Raji (cell line): Measurements from ENCODE around the gene KRT84.

Source experiments
- POLR2A ChIP-seq: IDR thresholded peaks from 2 replicates; pipeline ENCODE4 v1.6.1; 2011; ENCODE audit warnings: low read depth, low read length, control low read depth; ENCODE audit not compliant: insufficient read depth

KRT84 gene

DNA sequence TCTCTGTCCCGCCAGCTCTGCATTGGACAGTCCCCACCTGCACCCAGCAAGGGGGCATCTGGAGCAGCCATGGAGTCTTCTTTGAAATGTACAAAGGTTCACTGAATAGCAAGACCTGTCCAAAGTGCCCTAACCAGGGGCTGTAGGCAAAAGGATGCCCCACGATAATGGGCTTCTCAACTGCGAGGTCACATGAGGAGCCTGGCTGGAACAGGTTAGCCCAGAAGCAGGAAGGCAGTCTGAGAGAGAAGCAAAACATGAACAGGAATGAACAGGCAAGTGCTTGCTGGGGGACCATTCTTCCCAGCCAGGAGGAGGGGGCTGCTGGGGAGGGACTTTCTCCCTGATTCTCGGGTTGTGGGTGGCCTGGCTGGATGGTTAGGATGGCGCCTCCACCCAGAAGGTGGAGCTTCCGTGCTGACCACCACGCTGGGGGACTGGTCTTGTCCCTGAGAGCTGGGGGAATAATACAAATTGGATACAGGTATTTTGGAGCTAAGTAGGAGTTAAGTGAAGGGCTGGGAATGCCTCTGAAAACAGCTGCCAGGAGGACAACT, 25.3 kb downstream of the KRT84 start:
- TF ChIP-seq POLR2A, result no peak

GRCh38 chr12:52359621-52360061, 25.8 kb downstream of the KRT84 start:
- TF ChIP-seq POLR2A, result no peak

- TF ChIP-seq POLR2A, result no peak
Observed at GRCh38 chr12:52358575-52359350, 26.7 kb downstream of the KRT84 start.

DNA sequence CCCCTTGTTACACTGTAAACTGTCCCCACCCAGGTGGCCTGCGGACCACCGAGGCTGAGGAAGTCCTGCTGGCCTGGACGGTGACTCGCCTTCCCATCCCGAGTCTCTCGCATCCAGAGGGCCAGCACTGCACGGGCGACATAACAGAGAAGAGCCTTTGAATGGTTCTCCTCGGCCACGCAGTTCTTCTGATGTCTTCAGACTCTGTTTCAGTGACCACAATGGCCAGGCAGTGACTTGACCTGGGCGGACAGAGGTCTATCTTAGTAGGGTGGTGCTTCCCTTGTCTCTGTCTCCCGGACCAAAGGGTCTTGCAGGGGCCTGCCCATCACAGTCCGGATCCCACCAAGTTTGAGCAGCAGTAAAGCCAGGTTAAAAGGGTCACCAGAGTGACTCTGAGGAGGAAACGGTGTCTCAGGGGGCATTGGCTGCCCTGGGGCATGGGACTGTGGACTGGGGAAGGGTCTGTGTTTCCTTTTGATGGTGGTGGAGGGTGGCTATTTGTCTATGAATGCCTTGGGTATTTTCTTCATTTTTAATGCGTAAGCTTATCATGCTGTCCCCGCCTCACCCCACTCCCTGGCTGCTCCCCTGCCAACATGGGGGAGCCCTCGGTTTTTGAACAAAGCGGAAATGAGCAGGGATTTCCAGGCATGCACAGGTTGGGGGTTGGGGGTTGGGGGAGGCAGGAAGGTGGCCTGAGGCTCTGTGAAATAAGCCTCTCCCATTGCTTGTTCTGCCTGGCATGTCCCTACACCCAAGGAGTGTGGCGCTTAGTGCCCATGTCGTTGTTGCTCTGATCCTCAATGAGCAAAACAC, 28.5 kb downstream of the KRT84 start:
- no peak for TF ChIP-seq POLR2A

DNA sequence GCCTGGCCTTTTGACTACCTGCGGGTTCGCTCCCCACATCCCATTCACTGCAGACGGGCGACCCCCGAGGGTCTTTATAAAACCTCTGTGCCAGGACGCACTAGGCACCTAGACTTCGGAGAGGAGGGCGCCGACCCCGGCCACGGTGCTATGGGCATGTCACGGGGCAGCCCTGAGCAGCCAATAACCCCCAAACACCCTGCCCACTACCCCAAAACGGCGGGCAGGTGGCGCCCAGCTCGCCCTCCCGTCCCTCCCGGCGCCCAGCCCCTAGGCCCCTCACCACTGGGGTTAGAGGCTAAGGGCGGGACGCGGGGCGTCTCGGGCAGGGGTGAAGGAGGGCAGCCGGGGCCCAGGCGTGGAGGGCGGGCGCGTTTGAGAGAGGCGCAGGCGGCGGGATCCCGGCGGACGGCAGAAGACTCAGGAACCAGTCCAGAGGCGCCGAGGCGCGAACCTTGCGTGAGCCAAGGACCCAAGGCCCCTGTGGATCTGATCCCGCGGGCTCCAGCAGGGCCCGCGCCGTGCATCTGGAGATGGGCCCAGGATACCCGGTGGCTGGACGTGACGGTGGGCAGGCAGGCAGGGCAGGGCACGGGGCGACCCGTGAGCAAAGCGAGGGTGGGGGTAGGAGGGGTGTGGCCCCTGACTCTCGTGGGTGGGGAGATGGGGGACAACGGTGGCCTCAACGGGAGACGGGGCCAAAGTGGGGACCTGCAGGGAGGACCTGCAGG, 29.3 kb downstream of the KRT84 start:
- TF ChIP-seq POLR2A, result no peak

DNA sequence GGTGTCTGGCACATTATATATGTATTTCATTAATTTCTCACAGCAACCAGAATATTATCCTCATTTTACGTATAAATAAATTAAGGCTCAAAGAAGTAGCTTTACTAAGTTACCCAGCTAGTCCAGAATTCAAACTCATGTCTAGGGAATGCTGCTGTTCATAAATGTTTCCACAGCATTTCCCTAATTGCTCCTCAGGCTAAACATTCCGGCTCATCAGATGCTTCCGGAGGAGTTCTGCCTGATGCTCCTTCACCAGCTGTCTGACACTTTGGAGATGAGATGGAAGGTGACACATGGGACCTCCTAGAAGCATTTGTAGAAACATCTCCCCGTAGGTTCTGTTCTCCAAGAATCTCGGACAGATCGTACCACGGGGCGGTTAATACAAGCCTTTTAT, 30.3 kb downstream of the KRT84 start:
- no peak for TF ChIP-seq POLR2A

DNA sequence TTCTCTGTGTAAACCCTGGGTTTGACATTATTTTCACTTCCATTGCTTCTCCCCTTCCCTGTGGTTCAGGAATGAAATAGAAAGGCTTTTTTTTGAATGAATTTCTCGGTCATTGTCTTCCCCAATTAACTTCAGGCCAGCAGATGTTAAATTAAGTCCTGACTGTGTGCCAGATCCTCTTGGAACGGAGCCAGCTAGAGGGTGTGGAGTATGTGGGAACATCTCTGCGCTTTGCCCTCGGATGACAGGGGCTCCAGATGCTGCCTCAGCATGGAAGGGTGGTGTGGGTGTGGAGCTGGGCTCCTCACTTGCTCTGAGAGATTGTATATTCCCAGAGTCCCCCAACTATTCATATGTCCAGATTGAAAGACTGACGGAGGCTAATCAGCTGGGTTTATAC, 31.3 kb downstream of the KRT84 start:
- TF ChIP-seq POLR2A, result no peak

GRCh38 chr12:52353766-52354165, 31.7 kb downstream of the KRT84 start:
- TF ChIP-seq POLR2A, result no peak

DNA sequence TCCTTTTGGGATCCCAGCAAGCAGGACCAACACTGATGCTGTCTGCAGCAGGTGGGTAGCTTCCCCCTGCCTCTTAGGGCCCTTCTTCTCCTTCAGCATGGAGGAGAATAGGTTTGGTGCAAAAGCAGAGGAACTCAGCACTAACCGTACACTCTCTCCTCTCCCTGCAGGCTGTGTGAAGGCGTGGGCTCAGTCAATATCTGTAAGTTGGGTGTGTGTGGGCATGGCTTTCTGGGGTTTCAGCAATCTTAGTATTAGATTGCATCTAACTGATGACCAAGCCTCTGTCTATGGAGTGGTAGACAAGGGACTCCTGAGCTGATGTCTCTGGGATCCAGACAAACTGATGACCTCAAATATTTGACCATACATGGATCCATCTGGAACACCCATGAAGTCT, 32.5 kb downstream of the KRT84 start:
- TF ChIP-seq POLR2A, result no peak

DNA sequence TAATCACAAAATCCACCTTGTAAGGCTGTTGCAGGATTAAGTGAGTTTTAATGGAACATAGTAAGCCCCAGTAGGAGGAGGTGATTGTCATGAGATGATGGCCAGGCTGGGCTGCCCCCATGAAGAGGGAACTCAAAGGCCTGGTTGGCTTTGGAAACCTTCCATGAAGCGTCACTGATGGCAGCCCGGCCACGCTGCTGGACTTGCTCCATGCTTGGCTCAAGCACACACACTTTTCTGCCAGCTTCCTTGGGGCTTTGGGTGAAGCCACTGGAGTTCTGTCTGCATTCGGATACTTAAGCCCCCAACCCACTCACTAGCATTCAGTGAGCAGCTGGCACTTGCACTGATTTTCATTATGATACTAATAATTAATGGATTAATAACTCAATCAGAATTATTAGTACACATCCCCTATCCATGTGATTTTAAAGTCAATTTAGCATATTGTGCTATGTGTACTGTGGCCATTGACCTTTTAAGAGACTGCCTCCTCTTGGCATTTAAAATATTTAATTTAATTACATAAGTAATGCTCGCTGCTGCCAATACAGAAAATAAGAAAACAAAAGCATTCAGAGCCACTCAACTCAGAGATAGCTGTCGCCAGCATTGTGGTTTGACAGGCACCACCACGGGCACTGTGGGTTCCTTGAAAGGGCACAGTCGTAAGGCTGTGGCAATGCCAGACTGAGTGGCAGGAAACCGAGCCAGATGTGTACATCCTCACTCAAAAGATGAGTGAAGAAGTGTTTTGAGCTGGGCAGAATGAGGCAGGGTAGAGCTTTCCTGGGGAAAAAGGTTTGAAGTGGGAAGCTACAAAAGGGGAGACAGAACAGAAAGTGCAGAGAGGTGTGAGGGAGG, 34.0 kb downstream of the KRT84 start:
- TF ChIP-seq POLR2A, result no peak

- TF ChIP-seq POLR2A, result no peak
Observed at GRCh38 chr12:52350786-52351185, 34.7 kb downstream of the KRT84 start.

GRCh38 chr12:52350021-52350620, 35.3 kb downstream of the KRT84 start:
- no peak for TF ChIP-seq POLR2A

DNA sequence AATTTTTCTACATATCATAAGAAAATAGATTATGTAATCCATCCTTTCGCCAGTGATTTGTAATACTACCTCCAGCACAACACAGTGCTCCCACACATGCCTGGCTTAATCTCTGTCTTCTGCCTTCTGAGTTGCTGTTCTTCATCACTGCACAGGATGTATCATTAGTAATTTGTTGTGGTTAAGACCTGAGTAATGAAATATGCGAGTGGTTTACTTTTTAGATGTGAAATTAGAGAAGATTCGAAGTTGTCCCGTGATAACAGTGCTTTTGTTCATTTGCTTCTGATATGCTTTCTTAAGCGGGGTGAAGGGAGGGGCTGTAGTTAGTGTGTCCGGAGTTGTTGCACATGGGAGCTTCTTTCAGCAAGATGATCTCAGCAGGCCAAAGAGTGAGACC, 36.3 kb downstream of the KRT84 start:
- no peak for TF ChIP-seq POLR2A
